Activated naive CD8-positive, alpha-beta T cell (primary cell): ENCODE results near the gene POLR2A.
A peak's percentile ranks its signal among the peaks of the same experiment; 100 is the strongest.
"Not testable (repeated sequence)": the region's sequence is repeated elsewhere in the genome, so short reads cannot be mapped to it uniquely, and the experiment has no call there.

Experiments
- H3K27ac Mint-ChIP-seq: one replicate; pipeline ENCODE4 v1.8.0; 2021; ENCODE audit warnings: mixed read lengths
- H3K27me3 Mint-ChIP-seq: one replicate; pipeline ENCODE4 v1.8.0; 2021; ENCODE audit warnings: mixed read lengths
- H3K36me3 Mint-ChIP-seq: one replicate; pipeline ENCODE4 v1.8.0; 2021; ENCODE audit warnings: mixed read lengths
- H3K4me1 Mint-ChIP-seq: one replicate; pipeline ENCODE4 v1.8.0; 2021; ENCODE audit warnings: low read depth, mixed read lengths
- H3K4me3 Mint-ChIP-seq: one replicate; pipeline ENCODE4 v1.8.0; 2021; ENCODE audit warnings: mild to moderate bottlenecking, mixed read lengths
- H3K9me3 Mint-ChIP-seq: one replicate; pipeline ENCODE4 v1.8.0; 2021; ENCODE audit warnings: low read depth, mixed read lengths

Gene POLR2A

DNA sequence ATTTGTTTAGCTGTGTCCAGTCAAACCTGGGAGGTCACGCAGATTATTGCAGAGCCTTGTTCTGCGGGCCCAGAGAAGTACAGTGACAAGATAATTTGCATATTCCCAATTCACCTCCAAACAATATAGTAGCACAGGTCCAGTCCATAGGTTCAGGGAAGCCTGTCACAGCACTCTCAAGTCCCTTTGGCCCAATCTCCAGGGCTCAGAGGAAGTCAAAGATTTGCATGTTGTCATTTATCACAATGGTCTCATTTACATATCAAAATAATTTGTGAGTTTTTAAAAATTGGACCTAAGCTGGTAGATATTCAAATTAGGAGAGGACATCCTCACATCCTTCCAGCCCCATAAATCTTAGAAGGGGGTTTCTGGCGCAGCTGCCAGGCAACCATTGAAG, 16.7 kb upstream of the POLR2A start:
- Mint-ChIP-seq H3K4me3 (no peak overlapping the region), H3K9me3 (no peaks in the 10 kb centered on the region), H3K4me1 (peaks cover 26% of the 10 kb centered on the region), H3K27me3 (no peaks in the 10 kb centered on the region), H3K36me3 (no peaks in the 10 kb centered on the region), H3K27ac (peak overlapping the region; percentile 77)

DNA sequence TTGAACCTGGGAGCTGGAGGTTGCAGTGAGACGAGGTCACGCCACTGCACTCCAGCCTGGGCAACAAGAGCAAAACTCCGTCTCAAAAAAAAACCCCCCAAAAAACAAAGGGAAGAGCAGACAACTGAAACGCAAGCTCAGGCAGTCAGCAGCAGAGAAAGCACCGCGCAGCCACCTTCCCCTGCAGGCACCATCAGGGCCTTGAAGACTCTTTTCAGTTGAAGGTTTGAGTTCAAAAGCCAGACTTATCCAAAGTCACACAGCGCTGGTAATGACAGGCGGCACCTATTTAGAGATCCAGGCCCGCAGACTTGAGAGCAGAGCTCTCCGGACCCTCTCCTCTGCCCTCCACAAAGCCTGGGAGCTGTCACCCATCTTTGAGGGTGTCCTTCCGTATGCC, 15.9 kb upstream of the POLR2A start:
- Mint-ChIP-seq H3K27me3 (no peaks in the 10 kb centered on the region), H3K27ac (peak overlapping the region; percentile 41), H3K9me3 (no peaks in the 10 kb centered on the region), H3K4me3 (no peak overlapping the region), H3K36me3 (no peaks in the 10 kb centered on the region), H3K4me1 (peaks cover 26% of the 10 kb centered on the region)

GRCh38 chr17:7468804-7469389, 15.3 kb upstream of the POLR2A start:
- H3K36me3 Mint-ChIP-seq, result no peaks in the 10 kb centered on the region
- no peaks in the 10 kb centered on the region for H3K9me3 Mint-ChIP-seq
- no peak overlapping the region for H3K4me3 Mint-ChIP-seq
- H3K4me1 Mint-ChIP-seq, result peaks cover 30% of the 10 kb centered on the region
- H3K27ac Mint-ChIP-seq, result peak overlapping the region; percentile 41
- H3K27me3 Mint-ChIP-seq, result no peaks in the 10 kb centered on the region

DNA sequence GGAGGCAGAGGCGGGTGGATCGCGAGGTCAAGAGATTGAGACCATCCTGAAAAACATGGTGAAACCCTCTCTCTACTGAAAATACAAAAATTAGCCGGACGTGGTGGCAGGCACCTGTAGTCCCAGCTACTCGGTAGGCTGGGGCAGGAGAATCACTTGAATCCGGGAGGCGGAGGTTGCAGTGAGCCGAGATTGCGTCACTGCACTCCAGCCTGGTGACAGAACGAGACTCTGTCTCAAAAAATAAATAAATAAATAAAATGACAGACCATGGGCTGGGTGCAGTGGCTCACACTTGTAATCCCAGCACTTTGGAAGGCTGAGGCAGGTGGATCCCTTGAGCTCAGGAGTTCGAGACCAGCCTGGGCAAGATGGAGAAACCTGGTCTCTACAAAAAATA, 14.3 kb upstream of the POLR2A start:
- H3K9me3 Mint-ChIP-seq, H3K27me3 Mint-ChIP-seq, H3K4me3 Mint-ChIP-seq, H3K36me3 Mint-ChIP-seq, H3K27ac Mint-ChIP-seq: not testable (repeated sequence)
- H3K4me1 Mint-ChIP-seq, result peaks cover 36% of the 10 kb centered on the region

DNA sequence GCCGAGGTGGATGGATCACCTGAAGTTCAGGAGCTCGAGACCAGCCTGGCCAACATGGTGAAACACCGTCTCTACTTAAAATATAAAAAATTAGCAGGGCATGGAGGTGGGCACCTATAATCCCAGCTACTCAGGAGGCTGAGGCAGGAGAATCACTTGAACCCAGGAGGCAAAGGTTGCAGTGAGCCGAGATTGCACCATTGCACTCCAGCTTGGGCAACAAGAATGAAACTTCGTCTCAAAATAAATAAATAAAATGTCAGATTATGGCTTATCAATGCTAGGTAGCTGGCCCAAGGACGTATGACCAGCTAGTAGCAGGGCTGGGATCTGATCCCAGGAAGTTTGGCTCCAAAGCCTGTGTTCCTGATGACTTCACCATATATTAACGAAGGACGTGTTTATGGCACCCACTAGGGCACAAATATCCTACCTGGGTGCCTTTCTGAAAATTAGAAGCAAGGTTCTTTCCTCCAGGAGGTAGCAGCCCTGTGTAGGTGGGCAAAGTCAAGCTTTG, 13.7 kb upstream of the POLR2A start:
- not testable (repeated sequence) for H3K9me3 Mint-ChIP-seq, H3K4me3 Mint-ChIP-seq, H3K36me3 Mint-ChIP-seq, H3K27me3 Mint-ChIP-seq
- H3K4me1 Mint-ChIP-seq, result peaks cover 36% of the 10 kb centered on the region
- peak overlapping the region; percentile 58 for H3K27ac Mint-ChIP-seq

- no peaks in the 10 kb centered on the region for H3K27me3 Mint-ChIP-seq
- peak overlapping the region; percentile 58 for H3K27ac Mint-ChIP-seq
- no peak overlapping the region for H3K4me3 Mint-ChIP-seq
- peaks cover 2% of the 10 kb centered on the region for H3K36me3 Mint-ChIP-seq
- H3K4me1 Mint-ChIP-seq, result peaks cover 47% of the 10 kb centered on the region
- H3K9me3 Mint-ChIP-seq, result no peaks in the 10 kb centered on the region
These were observed 12.4 kb upstream of the POLR2A start for GRCh38 chr17:7471729-7472128.

- not testable (repeated sequence) for H3K27me3 Mint-ChIP-seq, H3K4me3 Mint-ChIP-seq, H3K9me3 Mint-ChIP-seq, H3K27ac Mint-ChIP-seq, H3K36me3 Mint-ChIP-seq
- peaks cover 57% of the 10 kb centered on the region for H3K4me1 Mint-ChIP-seq
These were observed 9.4 kb upstream of the POLR2A start for GRCh38 chr17:7474767-7475166.

DNA sequence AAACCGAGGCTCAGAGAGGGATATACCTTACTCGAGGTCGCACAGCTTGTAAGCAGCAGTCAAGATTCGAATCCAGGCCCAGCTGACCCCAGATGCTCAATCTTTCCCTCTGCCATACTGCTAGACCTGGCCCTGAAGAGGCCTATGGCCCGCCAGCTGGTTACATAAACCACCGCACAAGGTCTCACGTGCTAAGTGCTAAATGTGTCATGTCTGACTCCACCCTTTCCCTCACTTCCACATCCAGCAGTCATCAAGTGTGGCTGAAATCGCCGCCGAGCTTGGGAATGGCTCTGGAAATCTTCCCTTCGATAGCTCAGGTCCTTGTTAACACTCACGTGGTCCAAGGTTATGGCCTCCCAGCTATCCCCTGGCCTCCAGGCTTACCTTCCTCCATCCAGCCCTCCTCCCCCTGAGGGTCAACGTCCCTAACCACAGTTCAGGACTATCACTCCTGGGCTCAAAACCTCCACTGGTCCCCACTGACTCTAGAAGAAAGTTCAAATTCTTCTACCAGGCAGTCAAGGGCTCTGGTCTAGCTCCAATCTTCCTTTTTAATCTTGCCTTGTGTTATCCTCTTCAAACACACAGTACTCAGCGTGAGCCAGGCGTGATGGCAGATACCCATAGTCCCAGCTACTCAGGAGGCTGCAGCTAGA, 8.3 kb upstream of the POLR2A start:
- Mint-ChIP-seq H3K36me3 (peaks cover 2% of the 10 kb centered on the region), H3K4me3 (peak overlapping the region; percentile 99), H3K4me1 (peaks cover 61% of the 10 kb centered on the region), H3K27ac (peak overlapping the region; percentile 95), H3K27me3 (no peaks in the 10 kb centered on the region), H3K9me3 (no peaks in the 10 kb centered on the region)

DNA sequence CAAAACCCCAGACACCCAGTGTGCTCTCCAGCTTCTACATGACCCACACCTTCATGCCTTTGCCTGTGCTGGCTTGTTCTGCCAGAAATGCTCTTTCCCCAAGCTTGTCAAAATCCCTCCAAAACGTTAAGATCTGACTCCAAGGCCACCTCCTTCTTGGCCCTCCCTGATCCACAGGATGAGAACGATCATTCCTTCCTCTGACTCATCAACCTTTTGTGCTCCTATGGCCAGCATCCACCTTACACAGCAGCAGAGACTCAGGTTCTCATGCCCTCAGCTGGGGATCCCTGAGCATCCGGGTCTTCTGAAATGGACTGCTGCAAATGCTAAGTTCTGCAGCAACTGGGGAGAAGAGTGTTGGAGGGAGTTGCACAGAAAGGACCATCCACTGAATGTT, 7.7 kb upstream of the POLR2A start:
- Mint-ChIP-seq H3K36me3 (peaks cover 2% of the 10 kb centered on the region), H3K27ac (peak overlapping the region; percentile 95), H3K27me3 (no peaks in the 10 kb centered on the region), H3K4me3 (peak overlapping the region; percentile 99), H3K9me3 (no peaks in the 10 kb centered on the region), H3K4me1 (peaks cover 61% of the 10 kb centered on the region)

DNA sequence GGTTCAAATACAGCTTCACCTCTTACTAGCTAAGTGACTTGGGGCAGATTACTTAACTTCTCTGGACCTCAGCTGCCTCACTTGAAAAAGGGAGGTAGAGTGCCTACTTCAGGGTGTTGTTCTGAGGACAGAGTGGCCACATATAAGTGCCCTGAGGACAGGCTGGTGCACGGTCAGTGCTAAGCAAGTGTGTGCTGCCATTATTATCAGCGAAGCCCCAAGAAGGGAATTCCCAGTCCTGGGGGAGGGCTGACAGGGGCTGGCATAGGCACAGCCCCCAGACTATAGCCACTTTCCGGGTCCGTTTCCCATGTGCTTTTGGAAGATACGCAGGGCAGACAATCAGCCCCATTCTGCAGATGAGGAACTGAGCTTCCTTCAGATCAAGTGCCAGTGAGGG, 7.2 kb upstream of the POLR2A start:
- peaks cover 2% of the 10 kb centered on the region for H3K36me3 Mint-ChIP-seq
- H3K9me3 Mint-ChIP-seq, result no peaks in the 10 kb centered on the region
- H3K4me3 Mint-ChIP-seq, result peak overlapping the region; percentile 99
- H3K27me3 Mint-ChIP-seq, result no peaks in the 10 kb centered on the region
- H3K27ac Mint-ChIP-seq, result peak overlapping the region; percentile 95
- H3K4me1 Mint-ChIP-seq, result peaks cover 61% of the 10 kb centered on the region

DNA sequence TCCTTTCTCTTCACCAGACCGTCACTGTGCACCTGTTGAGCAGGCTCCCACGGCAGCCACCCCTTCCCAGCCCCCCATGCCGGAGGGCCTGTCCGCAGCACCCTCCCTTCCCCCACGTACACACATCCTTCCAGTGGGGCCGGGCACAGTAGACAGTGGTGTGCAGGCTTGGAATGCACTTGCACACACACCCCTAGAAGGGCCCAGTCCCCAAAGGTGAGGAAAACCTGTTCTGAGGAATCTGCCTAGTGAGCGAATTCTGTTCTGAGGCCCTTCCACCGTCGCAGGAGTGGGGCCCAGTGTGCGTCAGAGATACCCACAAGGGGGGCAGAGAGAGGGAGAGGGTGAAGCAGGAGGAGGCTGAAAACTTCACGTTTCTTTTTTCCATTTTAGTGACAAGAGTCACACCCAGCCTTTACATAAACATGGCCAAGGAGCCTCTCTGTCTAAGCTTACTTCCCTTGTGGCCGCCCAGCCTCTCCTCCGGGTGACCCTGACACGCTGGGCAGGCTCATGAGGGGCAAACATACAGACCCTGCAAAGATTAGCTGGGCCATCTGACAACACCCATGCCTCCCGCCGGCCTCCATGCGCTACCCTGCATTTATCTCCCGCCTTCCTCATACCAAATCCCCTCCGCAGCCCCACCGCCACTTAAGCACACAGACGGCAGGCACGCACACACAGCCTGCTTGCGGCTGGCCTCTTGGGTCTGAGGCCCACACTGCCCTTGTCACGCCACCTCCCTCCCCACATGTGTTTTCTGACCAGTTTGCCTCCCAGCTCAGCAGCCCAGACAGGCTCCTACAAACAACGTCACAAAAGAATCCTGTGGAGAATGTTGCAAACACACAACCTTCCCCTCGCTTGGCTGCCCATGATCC, 6.5 kb upstream of the POLR2A start:
- Mint-ChIP-seq H3K27ac (peak overlapping the region; percentile 95), H3K36me3 (peaks cover 2% of the 10 kb centered on the region), H3K9me3 (no peaks in the 10 kb centered on the region), H3K4me3 (peak overlapping the region; percentile 99), H3K27me3 (no peaks in the 10 kb centered on the region), H3K4me1 (peaks cover 62% of the 10 kb centered on the region)

DNA sequence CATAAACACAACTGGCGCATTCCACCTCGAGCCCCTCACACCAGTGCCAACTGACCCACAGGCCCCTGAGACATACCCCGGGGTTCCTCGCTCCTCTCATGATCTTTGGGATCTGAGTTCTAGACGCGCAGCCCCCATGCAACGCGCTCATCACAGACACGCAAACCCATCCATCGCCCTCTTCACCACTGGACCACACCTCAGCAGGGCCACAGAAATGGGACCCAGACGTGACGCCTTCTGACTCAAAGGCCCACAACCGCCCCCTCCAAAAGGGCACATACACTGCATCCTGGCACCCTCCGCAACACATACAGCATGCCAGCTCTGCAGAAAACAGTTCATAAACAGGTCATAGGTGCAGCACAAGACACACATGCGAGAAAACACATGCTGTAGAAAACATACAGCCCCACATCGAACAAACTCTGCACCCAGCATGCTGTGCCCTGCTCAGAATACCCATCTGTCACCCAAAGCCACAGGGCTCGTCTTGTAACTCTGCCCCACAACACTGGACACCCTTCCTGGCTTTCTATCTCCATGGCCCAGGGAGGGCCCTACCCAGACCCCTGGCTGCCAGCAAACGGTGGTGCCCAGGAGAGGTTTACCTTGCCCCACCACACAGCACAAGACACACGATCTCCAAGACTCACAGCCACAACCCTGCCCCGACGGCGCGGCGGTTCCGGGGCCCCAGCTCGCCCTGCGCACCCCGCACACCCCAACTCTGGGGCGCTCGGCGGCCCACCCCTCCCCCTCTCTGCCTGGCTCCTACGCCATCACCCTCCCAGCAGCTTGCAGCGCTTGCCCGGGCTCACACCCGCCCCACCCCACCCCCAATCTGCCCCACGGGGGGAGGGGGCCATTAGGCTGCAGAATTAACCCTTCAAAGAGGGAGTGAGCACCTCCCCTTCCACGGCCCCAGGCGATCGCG, 5.6 kb upstream of the POLR2A start:
- Mint-ChIP-seq H3K4me3 (peak overlapping the region; percentile 99), H3K4me1 (peaks cover 66% of the 10 kb centered on the region), H3K36me3 (peaks cover 2% of the 10 kb centered on the region), H3K27me3 (no peaks in the 10 kb centered on the region), H3K27ac (peak overlapping the region; percentile 95), H3K9me3 (no peaks in the 10 kb centered on the region)

- peaks cover 2% of the 10 kb centered on the region for H3K36me3 Mint-ChIP-seq
- H3K9me3 Mint-ChIP-seq, result no peaks in the 10 kb centered on the region
- H3K4me1 Mint-ChIP-seq, result peaks cover 63% of the 10 kb centered on the region
These were observed 4.7 kb upstream of the POLR2A start, which contains the start of gene ZBTB4 for GRCh38 chr17:7479213-7480088. Gene ZBTB4, minus strand, starts transcription at chr17:7479631. Its CDS starts 12,830 bp downstream, at chr17:7466801.

DNA sequence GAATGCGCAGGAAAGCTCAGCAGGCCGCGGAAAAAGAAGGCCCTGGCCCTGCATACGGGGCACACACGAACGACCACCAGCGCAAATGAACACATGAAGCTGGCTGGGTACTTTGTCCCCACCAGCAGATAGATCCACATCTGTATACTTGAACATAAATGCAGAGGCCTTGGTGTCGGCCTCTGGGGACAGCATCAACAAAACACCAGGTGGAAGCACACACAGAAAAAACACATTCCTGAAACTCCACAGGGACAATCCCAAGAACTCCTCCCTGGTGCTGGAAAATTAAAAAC, 4.1 kb upstream of the POLR2A start:
- Mint-ChIP-seq H3K27me3 (no peaks in the 10 kb centered on the region), H3K36me3 (peaks cover 2% of the 10 kb centered on the region), H3K27ac (peak overlapping the region; percentile 94), H3K4me1 (peaks cover 64% of the 10 kb centered on the region), H3K9me3 (no peaks in the 10 kb centered on the region), H3K4me3 (peak overlapping the region; percentile 92)

More at GRCh38 chr17:7479213-7480088, 4.7 kb upstream of the POLR2A start, which contains the start of gene ZBTB4:
- Mint-ChIP-seq H3K27me3 (no peaks in the 10 kb centered on the region), H3K27ac (peak within 1 kb of the TSS; percentile 95), H3K4me3 (peak within 1 kb of the TSS; percentile 99)
